Smooth muscle cell of the pulmonary artery (primary cell): ENCODE data around the gene TAS2R31. TPM values are rescaled to one million over a fixed set of nuclear protein-coding genes. Genes with fewer than 3 reads are reported as not detected.

ENCODE experiments used
- total RNA-seq: library from RNA; depleted of rRNA; stranded (reverse); fragments of >200 nt; gene quantifications from 2 replicates; pipeline ENCODE4 v1.2.3, GENCODE V29; 2014

Gene TAS2R31
- total RNA-seq, result 3.7 and 6.7 TPM in 2 replicates

GRCh38 chr12:11031307-11031706, at the start of gene TAS2R31:
TAS2R31 (minus strand) TSS chr12:11031407; CDS start chr12:11031335, 72 bp downstream.

GRCh38 chr12:11062194-11062593, 31.0 kb upstream of the TAS2R31 start, which contains the start of gene TAS2R46:
TAS2R46 (minus strand) TSS chr12:11062294; CDS start chr12:11062294, 0 bp downstream.

GRCh38 chr12:11022520-11022919, 8.7 kb downstream of the TAS2R31 start, which contains the start of gene TAS2R19:
TAS2R19 (minus strand) TSS chr12:11022620; CDS start chr12:11022571, 49 bp downstream.

GRCh38 chr12:10998204-10998603, 33.0 kb downstream of the TAS2R31 start, which contains the start of gene TAS2R20:
TAS2R20 (minus strand) TSS chr12:10998304; CDS start chr12:10997875, 429 bp downstream.

GRCh38 chr12:10986812-10987211, 44.4 kb downstream of the TAS2R31 start, which contains the start of gene TAS2R50:
TAS2R50 (minus strand) TSS chr12:10986912; CDS start chr12:10986860, 52 bp downstream.

Other genes starting within 250 kb of the TAS2R31 start
- gene TAS2R7, start 228.8 kb downstream of the TAS2R31 start, total RNA-seq, result not detected in 2 replicates
- gene TAS2R8, start 224.1 kb downstream of the TAS2R31 start, total RNA-seq, result not detected in 2 replicates
- gene TAS2R9, start 221.2 kb downstream of the TAS2R31 start, total RNA-seq, result not detected in 2 replicates
- 0.83 and 1.2 TPM in 2 replicates for gene TAS2R10, start 205.0 kb downstream of the TAS2R31 start, total RNA-seq
- gene PRR4, start 181.9 kb downstream of the TAS2R31 start, total RNA-seq, result 0.73 and 1.2 TPM in 2 replicates
- gene PRH1, start 147.2 kb downstream of the TAS2R31 start, total RNA-seq, result 10.6 and 16.2 TPM in 2 replicates
- 1.8 and 2.4 TPM in 2 replicates for gene TAS2R13, start 121.8 kb downstream of the TAS2R31 start, total RNA-seq
- not detected in 2 replicates for gene PRH2, start 102.2 kb downstream of the TAS2R31 start, total RNA-seq
- gene TAS2R14, start 92.1 kb downstream of the TAS2R31 start, total RNA-seq, result 2.6 and 4.3 TPM in 2 replicates
- 2.9 and 6.5 TPM in 2 replicates for gene TAS2R50, start 44.5 kb downstream of the TAS2R31 start, total RNA-seq
- gene TAS2R20, start 33.1 kb downstream of the TAS2R31 start, total RNA-seq, result 3.8 and 7.2 TPM in 2 replicates
- 5.1 and 9.1 TPM in 2 replicates for gene TAS2R19, start 8.8 kb downstream of the TAS2R31 start, total RNA-seq
- 2.6 and 4.8 TPM in 2 replicates for gene TAS2R46, start 30.9 kb upstream of the TAS2R31 start, total RNA-seq
- gene TAS2R43, start 60.9 kb upstream of the TAS2R31 start, total RNA-seq, result 2.1 TPM in 1 of 2 replicates, not detected in the other
- gene TAS2R30, start 103.2 kb upstream of the TAS2R31 start, total RNA-seq, result 5.4 and 7.5 TPM in 2 replicates
- gene SMIM10L1, start 139.8 kb upstream of the TAS2R31 start, total RNA-seq, result 5.1 and 6.0 TPM in 2 replicates
- gene TAS2R42, start 155.5 kb upstream of the TAS2R31 start, total RNA-seq, result not detected in 2 replicates
- not detected in 2 replicates for gene PRB3, start 238.3 kb upstream of the TAS2R31 start, total RNA-seq